Activated CD4-positive, alpha-beta T cell treated with anti-CD3 and anti-CD28 coated beads for 1 hour (primary cell): ENCODE results near the gene IGDCC3.

Experiments used
- DNase-seq: peaks from one replicate; pipeline ENCODE4 v3.0.0-alpha.2; 2020

IGDCC3 gene

GRCh38 chr15:65386376-65386775 is 8.6 kb upstream of the IGDCC3 start:
- DNase-seq = no peak

DNA sequence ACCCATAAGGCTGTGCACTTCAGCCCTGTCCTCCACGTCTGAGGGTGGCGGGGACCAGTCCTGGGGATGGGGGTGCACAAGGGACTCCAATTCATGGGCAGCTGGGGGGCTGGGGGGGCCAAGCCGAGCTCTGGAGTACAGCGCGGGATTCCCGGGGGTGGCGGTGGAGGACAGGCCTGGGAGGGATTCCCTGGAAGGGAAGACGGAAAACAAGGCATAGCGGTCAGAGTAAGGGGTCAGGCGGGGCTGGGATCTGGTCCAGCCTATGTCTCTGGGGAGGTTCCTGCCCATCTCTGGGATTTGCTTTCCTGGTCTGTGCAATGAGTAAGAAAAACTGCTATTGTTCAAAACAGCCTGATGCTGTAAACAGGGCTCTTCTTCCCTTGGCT is 8.1 kb upstream of the IGDCC3 start:
- DNase-seq = no peak

- DNase-seq = peak; percentile 69
These were observed 7.4 kb upstream of the IGDCC3 start for GRCh38 chr15:65384895-65385869.

DNA sequence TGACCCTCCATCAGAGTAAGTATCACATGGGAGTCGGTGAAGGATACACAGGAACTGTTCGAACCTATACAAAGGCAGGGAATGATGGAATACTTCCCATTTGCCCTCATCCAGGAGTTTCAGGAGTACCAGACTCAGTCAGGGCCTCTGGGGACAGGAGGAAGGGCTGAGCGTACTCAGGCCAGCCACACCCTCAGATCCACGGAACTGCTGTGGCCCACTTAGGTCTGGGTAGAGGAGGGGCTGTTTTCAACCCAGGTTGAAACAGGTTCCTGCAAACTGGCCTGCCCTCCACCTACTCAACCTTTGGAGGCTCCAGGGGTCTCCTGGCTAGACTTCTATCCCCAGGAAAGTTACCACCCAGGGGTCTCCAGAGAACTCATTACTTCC is 6.7 kb upstream of the IGDCC3 start:
- DNase-seq = no peak

DNA sequence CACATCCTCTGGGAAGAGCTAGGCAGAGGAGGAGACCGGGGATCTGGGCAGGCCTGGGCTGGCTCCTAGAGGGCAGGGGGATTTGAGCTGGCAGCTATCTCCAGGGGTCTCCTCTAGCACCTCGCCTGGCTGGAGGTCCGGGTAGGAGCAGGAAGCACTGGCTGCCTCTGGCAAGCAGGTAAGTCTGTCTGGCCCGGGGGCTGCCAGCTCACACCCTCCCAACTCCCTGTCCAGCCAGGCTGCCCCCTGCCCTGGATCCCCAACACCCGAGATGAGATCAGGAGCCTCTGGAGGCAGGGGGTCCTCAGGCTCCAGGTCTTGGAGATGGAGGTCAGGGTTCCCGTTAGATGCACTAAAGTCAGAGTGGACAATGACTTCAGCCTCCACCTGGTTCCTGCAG is 6.2 kb upstream of the IGDCC3 start:
- no peak for DNase-seq

DNA sequence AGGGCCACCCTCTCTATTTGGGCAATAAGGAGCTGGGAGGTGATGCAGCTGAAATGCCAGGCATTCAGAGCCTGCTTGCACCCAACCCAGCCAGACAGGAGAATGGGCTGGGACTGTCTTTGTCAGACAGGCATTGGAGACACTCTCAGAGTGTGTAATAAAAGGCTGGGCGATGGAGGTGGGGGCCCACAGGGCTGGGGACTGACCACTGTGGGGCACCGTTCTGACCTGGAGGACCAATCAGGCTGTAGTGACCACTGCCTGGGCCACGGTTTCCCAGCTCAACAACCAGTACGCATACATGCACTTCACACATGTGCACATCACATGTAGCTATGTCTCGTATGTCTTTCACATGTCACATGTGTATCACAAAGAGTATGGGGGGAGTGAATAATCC is 5.7 kb upstream of the IGDCC3 start:
- no peak for DNase-seq

DNA sequence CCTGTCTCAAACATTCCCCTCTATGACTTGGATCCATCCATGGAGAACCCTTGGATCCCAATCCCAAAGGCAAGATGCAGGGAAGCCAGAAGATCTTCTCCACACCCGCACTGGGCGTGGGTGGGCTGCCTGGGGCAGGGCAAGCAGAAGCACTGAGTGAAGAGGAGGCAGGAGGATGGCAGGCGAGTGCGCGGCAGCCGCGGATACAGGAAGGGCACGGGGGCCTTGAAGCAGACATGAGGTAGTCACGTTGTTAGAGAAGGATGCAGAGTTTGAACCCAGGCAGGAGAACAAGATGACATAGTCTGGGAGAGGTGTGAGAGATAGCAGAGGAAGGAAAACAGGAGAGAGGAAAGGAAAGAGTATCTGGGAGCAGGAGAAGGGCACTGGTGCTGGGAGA is 5.1 kb upstream of the IGDCC3 start:
- DNase-seq = no peak

DNA sequence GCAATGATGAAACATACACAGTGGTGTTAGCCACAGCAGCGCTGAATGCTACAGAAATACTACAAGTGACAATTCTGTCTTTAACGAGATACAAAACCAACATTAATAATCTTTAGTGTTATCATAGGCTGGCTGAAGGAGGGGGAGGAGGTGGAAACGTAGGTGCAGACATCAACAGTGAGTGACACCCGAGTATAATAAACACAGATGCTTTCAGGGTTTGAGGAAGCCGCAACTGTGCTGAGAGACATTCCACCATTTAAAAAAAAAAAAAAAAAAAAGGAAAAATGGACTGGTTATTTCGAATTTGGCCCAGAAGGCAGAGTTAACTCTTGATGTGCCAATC is 4.3 kb upstream of the IGDCC3 start:
- DNase-seq = no peak

GRCh38 chr15:65381445-65382145 is 3.8 kb upstream of the IGDCC3 start:
- DNase-seq = no peak

DNA sequence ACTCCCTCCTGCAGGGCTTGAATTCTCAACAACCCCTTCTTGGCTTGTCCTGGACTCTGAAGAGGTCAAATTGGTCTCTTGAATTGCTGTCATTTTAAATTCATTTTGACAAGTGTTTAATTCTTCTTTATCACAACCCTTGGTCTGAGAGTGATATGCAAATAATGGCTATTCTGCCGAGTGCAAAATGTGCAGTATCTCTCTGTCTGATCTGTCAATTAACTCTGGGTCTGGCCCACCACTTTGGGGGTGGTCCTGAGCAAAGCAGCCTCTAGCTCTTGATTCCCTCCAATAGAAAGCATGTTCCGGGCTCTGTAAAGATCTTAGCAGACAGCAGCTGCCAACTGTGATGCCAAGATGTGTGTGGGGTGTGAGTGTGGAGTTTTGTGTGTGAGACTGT is 2.2 kb upstream of the IGDCC3 start:
- no peak for DNase-seq

DNA sequence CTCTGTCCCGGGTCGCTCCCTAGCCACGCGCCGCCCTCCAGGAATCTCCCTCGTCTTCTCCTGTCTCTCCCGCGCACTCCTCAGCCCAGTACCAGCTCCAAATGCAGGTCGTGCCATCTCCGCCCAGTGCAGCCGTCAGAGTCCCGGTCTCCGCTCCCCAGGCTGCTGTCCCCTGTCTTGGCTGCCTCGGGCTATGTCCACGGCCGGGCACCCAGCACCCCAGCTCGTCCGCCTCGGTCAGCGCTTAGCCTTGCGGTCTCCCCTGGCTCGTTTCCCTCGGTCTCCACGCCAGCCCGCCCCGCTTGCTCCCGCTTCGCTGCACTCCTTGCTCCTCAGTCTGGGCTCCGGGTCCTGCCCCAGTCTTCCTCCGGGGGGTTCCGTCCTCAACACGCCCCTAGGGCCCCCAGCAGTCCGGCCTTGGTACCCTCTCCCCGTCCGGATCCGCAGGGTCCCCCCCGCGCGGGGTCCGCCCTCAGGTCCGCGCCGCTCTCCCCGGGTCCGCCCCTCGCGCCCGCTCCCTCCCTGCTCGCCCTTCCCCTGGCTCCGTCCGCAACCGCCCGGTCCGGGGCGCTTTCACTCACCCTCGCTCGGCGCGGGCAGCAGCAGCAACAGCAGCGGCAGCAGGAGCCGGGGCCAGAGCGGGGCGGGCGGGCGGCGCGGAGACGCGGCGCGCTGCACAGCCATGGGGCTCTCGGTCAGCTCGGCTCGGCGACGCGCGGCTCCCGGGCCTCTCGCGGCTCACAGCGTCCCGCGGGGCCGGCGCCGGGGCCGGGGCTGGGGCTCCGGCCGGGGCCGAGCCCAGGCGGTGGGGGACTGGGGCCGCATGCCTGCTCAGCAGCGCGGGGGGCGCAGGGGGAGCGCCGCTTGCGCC is 462 bp downstream of the IGDCC3 start:
- DNase-seq = no peak

DNA sequence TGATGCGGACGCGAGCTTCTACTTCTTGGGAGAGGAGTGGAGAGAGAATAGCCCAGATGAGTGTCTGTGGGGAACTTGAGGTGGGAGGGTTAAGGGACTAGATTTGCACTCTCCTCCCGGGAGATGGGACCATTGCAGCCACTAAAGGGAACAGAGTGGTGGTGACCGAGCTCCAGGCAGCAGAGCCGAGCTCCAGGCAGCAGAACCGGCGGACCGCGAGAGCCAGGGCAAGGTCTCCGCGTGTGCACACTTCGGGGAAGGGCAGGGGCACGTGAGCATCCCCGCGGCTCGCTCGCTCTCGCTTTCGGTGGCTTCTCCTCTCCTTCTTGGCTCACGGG is 1.1 kb downstream of the IGDCC3 start:
- DNase-seq = no peak

DNA sequence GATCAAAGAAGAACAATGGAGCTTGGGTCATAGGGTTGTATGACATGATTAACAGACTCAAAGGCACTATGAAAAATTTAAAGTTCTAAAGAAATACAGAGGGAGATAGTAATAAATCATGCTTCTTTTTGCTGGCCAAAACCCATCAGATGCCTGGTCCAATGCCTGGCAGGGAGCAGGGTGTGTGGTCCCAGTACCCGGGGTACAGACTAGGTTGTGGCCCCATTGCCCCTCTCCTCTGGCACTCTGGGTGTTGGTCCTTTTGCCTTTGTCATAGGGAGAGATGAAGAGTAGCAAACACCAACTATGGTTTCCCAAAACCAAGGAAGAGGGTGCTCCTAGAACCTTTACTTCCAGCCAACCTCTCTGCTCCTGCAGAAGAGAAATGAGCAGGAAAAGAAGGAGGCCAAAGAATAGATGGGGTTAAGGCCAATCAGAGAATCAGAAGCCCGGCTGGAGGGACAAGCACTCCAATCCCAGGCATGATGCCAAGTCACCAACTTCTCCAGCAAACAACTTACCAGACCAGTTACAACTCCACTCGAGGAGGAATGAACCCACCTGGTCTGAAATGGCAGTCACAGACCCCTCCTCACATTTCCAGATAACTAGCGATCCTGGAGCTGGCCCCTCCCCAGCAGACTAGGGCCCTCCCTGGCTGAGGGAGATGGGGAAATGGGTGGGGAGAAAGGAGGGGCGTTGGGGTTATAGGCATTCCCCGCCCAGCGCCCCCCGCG is 1.8 kb downstream of the IGDCC3 start:
- no peak for DNase-seq

DNA sequence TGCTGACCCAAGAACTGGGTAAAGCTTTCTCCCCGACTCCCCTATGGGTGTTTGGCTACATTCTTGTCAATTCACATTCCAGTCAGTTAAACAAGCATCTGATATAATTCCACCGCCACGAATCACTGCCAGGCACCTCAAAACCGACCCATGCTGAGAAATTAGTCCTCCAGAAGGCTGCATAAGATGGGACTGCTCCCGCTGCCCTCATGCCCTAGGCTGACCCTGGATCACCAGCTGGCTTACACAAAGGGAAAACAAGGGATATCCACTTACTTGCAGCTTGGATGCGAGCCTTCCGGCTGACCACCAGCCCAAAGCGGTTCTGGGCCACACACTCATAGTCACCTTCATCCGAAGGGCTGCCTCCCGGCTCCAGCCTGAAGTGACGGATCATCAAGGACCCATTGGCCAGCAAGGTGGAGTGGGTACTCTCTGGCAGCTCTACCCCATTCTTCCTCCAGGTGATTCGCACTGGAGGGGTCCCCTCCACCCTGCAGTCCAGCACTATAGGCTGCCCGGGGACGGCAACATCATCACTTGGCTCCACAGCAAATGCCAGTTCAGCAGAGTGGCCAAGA is 2.9 kb downstream of the IGDCC3 start:
- DNase-seq = no peak

GRCh38 chr15:65374334-65374733 is 3.5 kb downstream of the IGDCC3 start:
- no peak for DNase-seq

DNA sequence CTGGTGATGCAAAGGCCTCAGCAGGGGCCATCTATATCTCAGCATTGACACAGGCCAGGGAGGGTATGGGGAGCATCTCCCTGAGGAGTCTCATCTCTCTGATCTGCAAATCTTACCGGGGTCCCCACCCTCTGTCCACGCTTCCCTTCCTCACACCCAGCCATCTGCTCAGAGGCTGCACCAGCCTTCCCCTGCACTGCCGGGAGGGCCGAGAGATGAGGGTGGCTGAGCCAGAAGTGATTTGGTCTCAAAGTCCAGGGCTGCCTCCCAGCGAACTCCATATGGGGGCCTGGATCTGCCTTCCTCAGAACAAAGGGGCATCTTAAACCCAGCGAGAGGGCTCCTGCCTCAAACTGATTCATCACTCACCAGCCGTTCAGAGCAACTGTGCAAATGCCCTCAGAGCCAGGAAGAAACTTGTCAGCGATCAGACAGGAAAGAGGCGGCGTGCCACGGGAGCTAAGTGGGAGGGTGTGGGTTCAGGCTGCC is 4.6 kb downstream of the IGDCC3 start:
- DNase-seq = no peak

DNA sequence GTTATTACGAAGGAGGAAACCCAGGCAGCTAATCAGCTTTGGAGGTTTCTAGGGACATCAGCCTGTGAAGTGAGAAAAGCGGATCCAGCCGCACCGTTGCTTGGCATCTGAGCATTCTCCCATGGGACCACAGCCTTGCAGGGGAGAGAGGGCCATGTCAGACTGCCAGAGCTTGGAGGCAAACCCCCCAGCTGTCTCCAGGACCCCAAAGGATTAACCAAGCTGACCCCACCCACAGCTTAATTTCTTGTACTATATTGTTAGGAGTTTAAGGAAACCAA is 5.1 kb downstream of the IGDCC3 start:
- no peak for DNase-seq

- DNase-seq = no peak
These were observed 5.6 kb downstream of the IGDCC3 start for GRCh38 chr15:65371976-65372786.

GRCh38 chr15:65370885-65371284 is 6.9 kb downstream of the IGDCC3 start:
- no peak for DNase-seq

DNA sequence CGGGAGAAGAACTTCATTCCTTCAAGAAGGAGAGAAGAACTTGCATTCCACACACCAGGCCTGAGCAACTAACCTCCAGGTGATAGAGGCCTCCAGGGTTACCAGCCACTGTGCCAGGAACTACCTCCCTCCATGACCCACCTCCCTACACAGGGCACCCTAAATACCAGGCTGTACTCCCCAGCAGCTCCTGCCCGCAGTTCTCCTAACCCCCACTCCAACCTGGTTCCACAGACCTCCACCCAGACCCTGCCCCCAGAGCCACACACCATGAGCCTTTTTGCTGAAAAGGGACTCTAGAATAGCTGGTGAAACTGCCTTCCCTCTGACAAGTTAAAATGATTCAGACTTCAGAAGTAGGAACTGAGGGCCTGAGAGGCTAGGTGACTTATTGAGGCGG is 8.2 kb downstream of the IGDCC3 start:
- DNase-seq = no peak

GRCh38 chr15:65369212-65369547 is 8.6 kb downstream of the IGDCC3 start:
- no peak for DNase-seq
